Gastroesophageal sphincter (tissue), 4 donors: ENCODE results near the gene OR1L1. TPM values are rescaled to one million over a fixed set of nuclear protein-coding genes. Genes with fewer than 3 reads are reported as not detected.

Experiments used
- ATAC-seq: fragments of 150-250 bp; one replicate; pipeline ENCODE4 v1.9.1; 2016; ENCODE audit warnings: mild to moderate bottlenecking, moderate library complexity
- H3K27ac ChIP-seq, 4 donors: fragments of 200-600 bp; sonication (generic) in 3 of 4; 1 replicate in 3 of 4; 2 replicates in 1 of 4; pipeline ENCODE4 v1.5.1; 2016 to 2019
- H3K27me3 ChIP-seq: fragments of 200-600 bp; sonication (generic); one replicate; pipeline ENCODE4 v1.5.1; 2019
- H3K36me3 ChIP-seq, 2 donors: fragments of 200-600 bp; sonication (generic); one replicate each; pipeline ENCODE4 v1.5.1; 2019; ENCODE audit warnings: control low read depth in 1 of 2
- H3K4me1 ChIP-seq, 3 donors: fragments of 200-600 bp; sonication (generic); 1 replicate in 2 of 3; 2 replicates in 1 of 3; pipeline ENCODE4 v1.5.1; 2016 to 2019; ENCODE audit warnings: control low read depth in 2 of 3
- H3K4me3 ChIP-seq, 2 donors: fragments of 200-600 bp; sonication (generic); one replicate each; pipeline ENCODE4 v1.5.1; 2019; ENCODE audit warnings: mild to moderate bottlenecking in 1 of 2, moderate library complexity in 1 of 2
- H3K9me3 ChIP-seq, 3 donors: fragments of 200-600 bp; sonication (generic); one replicate each; pipeline ENCODE4 v1.5.1; 2017 to 2019; ENCODE audit warnings: control low read depth in 2 of 3
- CTCF ChIP-seq, 4 experiments: fragments of 200-600 bp in 2 of 4; fragments of 450-650 bp in 2 of 4; sonication (generic) in 1 of 4; IDR thresholded peaks; one replicate each; pipeline ENCODE4 v1.5.1; 2017 to 2019; ENCODE audit warnings: antibody characterized with exemption in 4 of 4, mild to moderate bottlenecking in 2 of 4, moderate library complexity in 2 of 4
- EP300 ChIP-seq: sonication (generic); formaldehyde crosslinking; IDR thresholded peaks from one replicate; pipeline ENCODE4 v1.6.1; 2017; ENCODE audit warnings: antibody characterized with exemption, mild to moderate bottlenecking
- POLR2A ChIP-seq, 2 donors: fragments of 450-650 bp; IDR thresholded peaks; one replicate each; pipeline ENCODE4 v1.6.1; 2017; ENCODE audit warnings: antibody characterized with exemption in 2 of 2, mild to moderate bottlenecking in 2 of 2, moderate library complexity in 1 of 2
- POLR2AphosphoS5 ChIP-seq: sonication (generic); formaldehyde crosslinking; IDR thresholded peaks from one replicate; pipeline ENCODE4 v1.6.1; 2017; ENCODE audit warnings: antibody characterized with exemption
- WGBS, 2 donors: methylation state at CpG; one replicate each; pipeline ENCODE4 v1.1.5; 2018; ENCODE audit warnings: low coverage in 1 of 2; 5-methylcytosine and 5-hydroxymethylcytosine counted together
- total RNA-seq, 4 donors: library from RNA; depleted of rRNA; stranded (reverse); fragments of >200 nt; gene quantifications; one replicate each; pipeline ENCODE4 v1.1.0, GENCODE V29; 2016

Gene OR1L1
- total RNA-seq, 4 donors from 2014 or later = not detected

DNA sequence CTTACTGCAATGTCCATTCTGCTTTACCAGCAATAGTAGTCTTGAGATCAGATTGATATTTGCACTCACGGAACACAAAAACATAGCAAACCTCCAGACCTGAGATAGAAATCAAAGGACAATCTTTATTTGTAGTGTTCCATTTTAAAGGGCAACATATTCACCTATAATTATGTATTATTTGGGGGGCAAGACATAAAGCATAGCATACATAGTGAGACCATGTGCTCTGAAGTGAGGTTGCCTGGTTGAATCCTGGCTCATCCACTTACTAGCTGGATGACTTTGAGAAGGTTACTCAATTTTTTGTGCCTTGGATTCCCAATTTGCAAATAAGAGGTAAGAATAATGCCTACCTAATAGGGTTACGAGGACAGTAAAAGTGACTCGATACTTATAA, 4.0 kb upstream of the OR1L1 start, which contains the start of gene OR1B1:
Gene OR1B1 (minus strand): TSS at position 101 of the 400 bp plus-strand sequence.
- ATAC-seq = no peak
- 96 to 98% methylated on average over 3 of the region's 3 CpGs for WGBS, 2 donors
- H3K36me3 ChIP-seq = no peaks in the 10 kb centered on the region

DNA sequence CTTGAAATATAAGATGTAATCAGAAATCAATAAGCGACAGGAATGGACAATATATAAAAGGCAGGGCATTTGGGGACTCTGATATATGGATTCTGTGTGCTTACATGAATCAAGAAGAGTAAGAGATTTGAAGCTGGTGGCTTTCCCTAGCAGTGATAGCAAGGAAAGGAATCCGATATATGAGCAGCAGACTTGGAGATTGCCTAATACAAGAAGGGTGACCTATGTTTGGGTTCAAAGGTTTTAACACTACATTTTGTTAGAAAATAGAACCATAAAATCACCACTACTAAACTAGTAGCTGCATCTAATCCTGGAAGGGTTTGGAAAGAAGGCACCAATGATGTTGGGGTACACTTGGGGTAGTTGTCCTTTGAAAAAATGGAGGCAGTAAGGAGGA, 11.0 kb downstream of the OR1L1 start:
- no peak for ATAC-seq
- Histone ChIP-seq H3K27ac (no peak overlapping the region), H3K36me3 (no peaks in the 10 kb centered on the region), H3K9me3 (peaks cover 0 to 36% (median 0%) of the 10 kb centered on the region in 3 donors), H3K4me3 (no peak overlapping the region), H3K4me1 (no peaks in the 10 kb centered on the region), H3K27me3 (no peaks in the 10 kb centered on the region)
- 86 to 94% methylated on average over 1 to 2 of the region's 2 CpGs for WGBS, 2 donors
- TF ChIP-seq POLR2AphosphoS5 = no peak
- no peak for TF ChIP-seq CTCF (IDR thresholded peaks at IDR 0.05)
- TF ChIP-seq POLR2A (IDR thresholded peaks at IDR 0.05) = no peak
- TF ChIP-seq EP300 = no peak

More for the DNA sequence above, 4.0 kb upstream of the OR1L1 start, which contains the start of gene OR1B1:
- H3K4me1 ChIP-seq = no peaks in the 10 kb centered on the region
- no peaks in the 10 kb centered on the region for H3K9me3 ChIP-seq
- H3K27ac ChIP-seq = no peak within 1 kb of the TSS
- H3K4me3 ChIP-seq = no peak within 1 kb of the TSS
- TF ChIP-seq POLR2A (IDR thresholded peaks at IDR 0.05) (no peak), CTCF (IDR thresholded peaks at IDR 0.05) (no peak), POLR2AphosphoS5 (no peak)
- no peaks in the 10 kb centered on the region for H3K27me3 ChIP-seq

DNA sequence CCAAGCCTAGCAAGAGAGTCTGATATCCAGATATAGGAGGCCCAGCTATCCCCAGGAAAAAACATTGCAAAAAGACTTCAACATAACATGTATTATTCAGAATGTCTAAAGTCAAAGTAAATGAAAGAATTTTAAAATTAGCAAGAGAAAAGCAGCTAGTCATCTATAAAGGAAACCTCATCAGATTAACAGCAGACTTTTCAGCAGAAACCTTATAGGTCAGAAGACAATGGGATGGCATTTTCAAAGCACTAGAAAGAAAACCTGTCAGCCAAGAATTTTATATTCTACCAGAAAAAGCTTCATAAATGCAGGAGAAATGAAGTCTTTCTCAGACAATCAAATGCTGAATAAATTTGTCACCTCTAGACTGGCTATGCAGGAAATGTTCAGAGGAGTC, 23.3 kb downstream of the OR1L1 start:
- ATAC-seq = no peak
- no peak overlapping the region for H3K27ac ChIP-seq
- no peaks in the 10 kb centered on the region for H3K4me1 ChIP-seq
- no peak overlapping the region for H3K4me3 ChIP-seq
- peaks cover 0 to 49% (median 0%) of the 10 kb centered on the region in 3 donors for H3K9me3 ChIP-seq
- TF ChIP-seq EP300 = no peak
- H3K27me3 ChIP-seq = no peaks in the 10 kb centered on the region
- H3K36me3 ChIP-seq = no peaks in the 10 kb centered on the region

DNA sequence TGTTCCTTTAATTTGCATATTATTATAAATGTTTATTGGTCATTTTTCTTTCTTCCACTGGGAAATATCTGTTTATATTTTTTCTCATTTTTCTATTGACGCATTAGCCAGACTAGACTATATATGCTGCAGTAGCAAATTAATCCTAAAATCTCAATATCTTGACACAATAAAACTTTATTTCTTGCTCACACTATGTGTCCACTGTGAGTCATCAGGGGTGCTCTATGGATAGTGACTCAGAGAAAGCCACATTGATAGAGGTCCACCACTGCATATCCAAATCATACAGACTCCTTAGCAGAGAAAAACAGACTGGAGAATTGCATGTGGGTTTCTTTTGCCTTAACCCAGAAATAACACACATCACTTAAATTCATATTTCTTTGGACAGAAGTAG, 34.2 kb downstream of the OR1L1 start:
- TF ChIP-seq POLR2AphosphoS5 (no peak), POLR2A (IDR thresholded peaks at IDR 0.05) (no peak), CTCF (IDR thresholded peaks at IDR 0.05) (no peak), EP300 (no peak)
- no peak overlapping the region for H3K27ac ChIP-seq
- H3K36me3 ChIP-seq = no peaks in the 10 kb centered on the region
- H3K4me3 ChIP-seq = no peak overlapping the region
- H3K4me1 ChIP-seq = no peaks in the 10 kb centered on the region
- H3K27me3 ChIP-seq = no peaks in the 10 kb centered on the region
- 95 to 100% methylated on average over 1 of the region's 1 CpG for WGBS, 2 donors
- ATAC-seq = no peak
- peaks cover 0 to 40% (median 0%) of the 10 kb centered on the region in 3 donors for H3K9me3 ChIP-seq

Other genes with a start within 250 kb of the OR1L1 start
- gene OR1J1, start 183.8 kb upstream of the OR1L1 start, total RNA-seq = not detected
- gene OR1J2, start 150.9 kb upstream of the OR1L1 start, total RNA-seq = not detected
- not detected for gene OR1J4, start 142.6 kb upstream of the OR1L1 start, total RNA-seq
- gene OR1N1, start 134.4 kb upstream of the OR1L1 start, total RNA-seq = not detected
- not detected for gene OR1N2, start 108.6 kb upstream of the OR1L1 start, total RNA-seq
- not detected for gene OR1L8, start 78.3 kb upstream of the OR1L1 start, total RNA-seq
- not detected for gene OR1Q1, start 47.0 kb upstream of the OR1L1 start, total RNA-seq
- gene OR1B1, start 4.1 kb upstream of the OR1L1 start, total RNA-seq = not detected
- gene OR1L3, start 13.4 kb downstream of the OR1L1 start, total RNA-seq = not detected
- not detected for gene OR1L4, start 62.3 kb downstream of the OR1L1 start, total RNA-seq
- gene OR1L6, start 80.6 kb downstream of the OR1L1 start, total RNA-seq = not detected
- not detected for gene OR5C1, start 127.2 kb downstream of the OR1L1 start, total RNA-seq
- gene OR1K1, start 138.4 kb downstream of the OR1L1 start, total RNA-seq = not detected
- 10 to 100 TPM; 15.3 to 24.4 (median 17.3) TPM for gene PDCL, start 166.9 kb downstream of the OR1L1 start, total RNA-seq
- 10 to 100 TPM; 50.6 to 70.7 (median 68.7) TPM for gene RC3H2, start 243.6 kb downstream of the OR1L1 start, total RNA-seq